KMS-11 (cell line): ENCODE data around the gene MEGF8.

ENCODE experiments used
- H2AFZ ChIP-seq: fragments of 200-600 bp; sonication (generic); 2 replicates; pipeline ENCODE4 v1.6.1; 2016; ENCODE audit warnings: antibody characterized with exemption, mixed run types, low read depth
- H3K27ac ChIP-seq: fragments of 200-600 bp; sonication (generic); 2 replicates; pipeline ENCODE4 v1.6.1; 2016; ENCODE audit warnings: mild to moderate bottlenecking, mixed run types
- H3K27me3 ChIP-seq: fragments of 200-600 bp; sonication (generic); 2 replicates; pipeline ENCODE4 v1.6.1; 2017; ENCODE audit warnings: mild to moderate bottlenecking, low read depth, mixed run types, moderate library complexity; ENCODE audit not compliant: insufficient read depth
- H3K36me3 ChIP-seq: fragments of 200-600 bp; sonication (generic); 2 replicates; pipeline ENCODE4 v1.6.1; 2017; ENCODE audit warnings: mild to moderate bottlenecking, mixed run types; ENCODE audit not compliant: insufficient read depth
- H3K4me1 ChIP-seq: fragments of 200-600 bp; sonication (generic); 2 replicates; pipeline ENCODE4 v1.6.1; 2016; ENCODE audit warnings: mild to moderate bottlenecking, low read depth, mixed run types; ENCODE audit not compliant: poor library complexity, severe bottlenecking
- H3K4me2 ChIP-seq: fragments of 200-600 bp; sonication (generic); 2 replicates; pipeline ENCODE4 v1.7.0; 2016; ENCODE audit warnings: mild to moderate bottlenecking, mixed run types
- H3K4me3 ChIP-seq: fragments of 200-600 bp; sonication (generic); IDR thresholded peaks from 2 replicates; pipeline ENCODE4 v1.6.1; 2017; ENCODE audit warnings: low read depth, low read length, mixed read lengths; ENCODE audit not compliant: insufficient read depth
- H3K79me2 ChIP-seq: fragments of 200-600 bp; sonication (generic); 2 replicates; pipeline ENCODE4 v1.6.1; 2016; ENCODE audit warnings: low read depth, mixed run types; ENCODE audit not compliant: insufficient read depth
- H3K9ac ChIP-seq: fragments of 200-600 bp; sonication (generic); 2 replicates; pipeline ENCODE4 v1.6.1; 2016; ENCODE audit warnings: mild to moderate bottlenecking, mixed run types
- H4K20me1 ChIP-seq: fragments of 200-600 bp; sonication (generic); 2 replicates; pipeline ENCODE4 v1.6.1; 2016; ENCODE audit warnings: mild to moderate bottlenecking, mixed run types; ENCODE audit not compliant: insufficient read depth
- TF ChIP-seq, protein P1 (sequence below): fragments of 200-600 bp; sonication (generic); conservative IDR thresholded peaks from 2 replicates; pipeline ENCODE4 v1.6.1; 2017; ENCODE audit warnings: low read depth, mild to moderate bottlenecking, antibody characterized with exemption, low read length, moderate library complexity, mixed read lengths

The MEGF8 gene

DNA sequence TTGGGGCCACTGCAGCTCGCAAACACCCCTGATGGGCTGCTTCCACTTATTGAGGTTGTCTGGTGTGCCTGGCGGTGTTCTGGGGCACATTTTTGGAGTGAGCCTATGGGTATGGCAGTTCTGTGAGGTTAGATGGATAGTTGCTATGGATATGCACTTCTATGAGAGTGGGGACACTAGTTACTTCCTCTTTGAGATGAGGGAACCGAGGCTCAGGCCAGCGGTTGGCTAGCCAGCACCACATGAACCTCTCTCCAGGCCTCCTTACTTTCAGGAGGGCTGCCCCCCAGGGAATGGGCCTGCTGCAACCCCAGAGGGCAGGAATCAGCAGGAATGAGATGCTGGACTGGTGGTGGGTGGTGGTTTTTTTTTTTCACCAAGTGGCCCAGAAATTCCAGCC, 37.0 kb upstream of the MEGF8 start:
- TF ChIP-seq, protein P1, sequence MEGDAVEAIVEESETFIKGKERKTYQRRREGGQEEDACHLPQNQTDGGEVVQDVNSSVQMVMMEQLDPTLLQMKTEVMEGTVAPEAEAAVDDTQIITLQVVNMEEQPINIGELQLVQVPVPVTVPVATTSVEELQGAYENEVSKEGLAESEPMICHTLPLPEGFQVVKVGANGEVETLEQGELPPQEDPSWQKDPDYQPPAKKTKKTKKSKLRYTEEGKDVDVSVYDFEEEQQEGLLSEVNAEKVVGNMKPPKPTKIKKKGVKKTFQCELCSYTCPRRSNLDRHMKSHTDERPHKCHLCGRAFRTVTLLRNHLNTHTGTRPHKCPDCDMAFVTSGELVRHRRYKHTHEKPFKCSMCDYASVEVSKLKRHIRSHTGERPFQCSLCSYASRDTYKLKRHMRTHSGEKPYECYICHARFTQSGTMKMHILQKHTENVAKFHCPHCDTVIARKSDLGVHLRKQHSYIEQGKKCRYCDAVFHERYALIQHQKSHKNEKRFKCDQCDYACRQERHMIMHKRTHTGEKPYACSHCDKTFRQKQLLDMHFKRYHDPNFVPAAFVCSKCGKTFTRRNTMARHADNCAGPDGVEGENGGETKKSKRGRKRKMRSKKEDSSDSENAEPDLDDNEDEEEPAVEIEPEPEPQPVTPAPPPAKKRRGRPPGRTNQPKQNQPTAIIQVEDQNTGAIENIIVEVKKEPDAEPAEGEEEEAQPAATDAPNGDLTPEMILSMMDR: no peak
- H3K9ac ChIP-seq: no peak overlapping the region
- no peak overlapping the region for H3K27ac ChIP-seq
- H4K20me1 ChIP-seq: no peaks in the 10 kb centered on the region
- H3K4me3 ChIP-seq: no peak overlapping the region
- H3K27me3 ChIP-seq: no peaks in the 10 kb centered on the region
- no peak overlapping the region for H2AFZ ChIP-seq
- H3K36me3 ChIP-seq: no peaks in the 10 kb centered on the region; the same call in 1 of the 2 replicates
- H3K4me1 ChIP-seq: peaks cover 16% of the 10 kb centered on the region
- no peaks in the 10 kb centered on the region for H3K79me2 ChIP-seq
- no peak overlapping the region for H3K4me2 ChIP-seq

DNA sequence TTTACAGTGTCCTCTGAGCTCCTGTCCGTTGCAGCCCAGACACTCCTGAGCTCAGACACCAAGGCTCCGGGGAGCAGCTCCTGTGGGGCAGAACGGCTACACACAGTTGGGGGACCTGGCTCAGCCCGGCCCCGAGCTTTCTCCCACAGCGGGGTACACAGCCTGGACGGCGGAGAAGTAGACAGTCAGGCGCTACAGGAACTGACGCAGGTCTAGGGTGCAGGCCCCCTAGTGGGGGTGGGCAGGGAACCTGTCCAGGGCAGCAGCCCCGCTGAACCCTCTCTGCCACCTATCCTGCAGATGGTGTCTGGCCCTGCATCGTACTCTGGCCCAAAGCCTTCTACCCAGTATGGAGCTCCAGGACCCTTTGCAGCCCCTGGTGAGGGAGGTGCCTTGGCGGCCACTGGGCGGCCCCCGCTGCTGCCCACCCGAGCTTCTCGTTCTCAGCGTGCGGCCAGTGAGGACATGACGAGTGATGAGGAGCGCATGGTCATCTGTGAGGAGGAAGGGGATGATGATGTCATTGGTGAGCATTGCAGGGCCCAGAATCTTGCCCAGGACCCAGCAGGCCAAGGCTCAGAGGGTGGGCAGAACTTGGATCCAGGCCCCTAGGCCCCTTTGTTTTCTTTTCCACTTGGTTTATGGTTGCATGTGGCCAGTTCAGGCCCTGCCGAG, 36.4 kb upstream of the MEGF8 start:
- no peak overlapping the region for H3K9ac ChIP-seq
- no peak overlapping the region for H3K4me2 ChIP-seq
- H2AFZ ChIP-seq: no peak overlapping the region
- TF ChIP-seq, protein P1: no peak
- H3K36me3 ChIP-seq: no peaks in the 10 kb centered on the region; the same call in 1 of the 2 replicates
- no peaks in the 10 kb centered on the region for H4K20me1 ChIP-seq
- no peaks in the 10 kb centered on the region for H3K27me3 ChIP-seq
- peaks cover 16% of the 10 kb centered on the region for H3K4me1 ChIP-seq
- H3K79me2 ChIP-seq: no peaks in the 10 kb centered on the region
- no peak overlapping the region for H3K4me3 ChIP-seq
- no peak overlapping the region for H3K27ac ChIP-seq

DNA sequence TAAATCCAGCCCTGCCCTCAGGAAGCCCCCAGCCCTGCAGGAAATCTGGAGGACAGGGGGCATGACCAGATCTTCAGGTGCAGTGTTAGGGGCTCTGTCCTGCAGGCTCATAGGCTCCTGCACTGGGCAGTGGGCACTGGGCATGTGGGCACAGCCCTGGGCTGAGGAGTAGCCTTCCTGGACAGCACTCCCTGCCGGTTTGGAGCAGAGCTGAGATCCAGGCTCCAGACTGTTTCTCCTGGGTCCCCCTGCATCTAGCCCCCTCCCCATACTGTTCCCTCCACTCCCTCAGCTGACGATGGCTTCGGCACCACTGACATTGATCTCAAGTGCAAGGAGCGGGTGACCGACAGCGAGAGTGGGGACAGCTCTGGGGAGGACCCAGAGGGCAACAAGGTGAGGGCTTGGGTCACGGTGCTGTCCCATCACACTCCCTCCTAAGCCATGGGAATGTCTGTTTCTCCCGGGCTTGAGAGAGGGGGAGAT, 35.8 kb upstream of the MEGF8 start:
- H3K36me3 ChIP-seq: no peaks in the 10 kb centered on the region; the same call in 1 of the 2 replicates

DNA sequence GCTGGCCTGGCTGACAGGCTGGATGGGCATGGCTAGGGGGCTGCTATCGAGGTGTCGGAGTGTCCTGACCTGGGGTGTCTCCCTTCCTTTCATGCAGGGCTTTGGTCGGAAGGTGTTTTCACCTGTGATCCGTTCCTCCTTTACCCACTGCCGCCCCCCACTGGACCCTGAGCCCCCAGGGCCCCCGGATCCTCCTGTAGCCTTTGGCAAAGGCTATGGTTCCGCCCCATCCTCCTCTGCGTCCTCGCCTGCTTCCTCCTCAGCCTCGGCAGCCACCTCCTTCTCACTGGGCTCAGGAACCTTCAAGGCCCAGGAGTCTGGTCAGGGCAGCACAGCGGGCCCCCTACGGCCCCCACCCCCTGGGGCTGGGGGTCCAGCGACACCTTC, 35.3 kb upstream of the MEGF8 start:
- H4K20me1 ChIP-seq: no peaks in the 10 kb centered on the region
- H2AFZ ChIP-seq: no peak overlapping the region
- TF ChIP-seq, protein P1: no peak
- H3K4me3 ChIP-seq: no peak overlapping the region
- no peaks in the 10 kb centered on the region for H3K27me3 ChIP-seq
- H3K27ac ChIP-seq: no peak overlapping the region
- H3K36me3 ChIP-seq: no peaks in the 10 kb centered on the region; the same call in 1 of the 2 replicates
- no peak overlapping the region for H3K9ac ChIP-seq
- no peak overlapping the region for H3K4me2 ChIP-seq
- H3K79me2 ChIP-seq: no peaks in the 10 kb centered on the region
- H3K4me1 ChIP-seq: peaks cover 10% of the 10 kb centered on the region

More for the DNA sequence above, 35.8 kb upstream of the MEGF8 start:
- H3K27ac ChIP-seq: no peak overlapping the region
- no peaks in the 10 kb centered on the region for H4K20me1 ChIP-seq
- H3K4me2 ChIP-seq: no peak overlapping the region
- no peaks in the 10 kb centered on the region for H3K79me2 ChIP-seq
- peaks cover 15% of the 10 kb centered on the region for H3K4me1 ChIP-seq
- H2AFZ ChIP-seq: no peak overlapping the region
- TF ChIP-seq, protein P1: no peak
- no peaks in the 10 kb centered on the region for H3K27me3 ChIP-seq
- H3K4me3 ChIP-seq: no peak overlapping the region
- H3K9ac ChIP-seq: no peak overlapping the region
